ENCODE data around the gene DYNC1H1. TPM values are rescaled to one million over a fixed set of nuclear protein-coding genes. Genes with fewer than 3 reads are reported as not detected.

The DYNC1H1 gene
- total and polyA plus RNA-seq, 2 experiments from 2014 or later = 179 to 635 TPM

DNA sequence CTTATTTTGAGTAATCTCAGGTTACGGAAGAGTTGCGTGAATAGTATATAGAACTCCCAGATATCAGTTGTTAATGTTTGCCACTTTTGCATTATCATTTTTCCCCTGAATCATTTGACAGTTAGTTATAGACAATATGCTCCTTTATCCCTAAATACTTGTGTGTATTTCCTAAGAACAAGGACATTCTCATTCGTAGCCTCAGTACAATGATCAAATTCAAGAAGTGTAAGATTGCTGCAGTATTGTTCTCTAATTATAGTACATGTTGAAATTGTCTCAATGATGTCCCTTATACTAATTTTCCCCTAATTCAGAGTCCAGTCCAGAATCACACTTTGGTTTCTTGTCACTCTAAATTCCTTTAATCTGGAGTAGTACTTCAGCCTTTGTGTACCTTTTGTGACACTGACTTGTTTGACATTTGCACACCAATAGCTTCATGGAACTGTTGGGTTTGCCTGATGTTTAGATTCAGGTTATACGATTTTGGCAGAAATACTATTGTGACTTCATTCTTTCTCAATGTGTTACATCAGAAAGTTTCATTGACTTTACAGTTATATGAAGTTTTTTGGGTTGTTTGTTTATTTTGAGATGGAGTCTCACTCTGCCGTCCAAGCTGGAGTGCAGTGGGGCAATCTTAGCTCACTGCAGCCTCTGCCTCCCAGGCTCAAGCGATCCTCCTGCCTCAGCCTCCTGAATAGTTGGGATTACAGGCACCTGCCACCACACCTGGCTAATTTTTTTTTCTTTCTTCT, 13.1 kb downstream of the DYNC1H1 start (continued):
- TF ChIP-seq, protein P1, sequence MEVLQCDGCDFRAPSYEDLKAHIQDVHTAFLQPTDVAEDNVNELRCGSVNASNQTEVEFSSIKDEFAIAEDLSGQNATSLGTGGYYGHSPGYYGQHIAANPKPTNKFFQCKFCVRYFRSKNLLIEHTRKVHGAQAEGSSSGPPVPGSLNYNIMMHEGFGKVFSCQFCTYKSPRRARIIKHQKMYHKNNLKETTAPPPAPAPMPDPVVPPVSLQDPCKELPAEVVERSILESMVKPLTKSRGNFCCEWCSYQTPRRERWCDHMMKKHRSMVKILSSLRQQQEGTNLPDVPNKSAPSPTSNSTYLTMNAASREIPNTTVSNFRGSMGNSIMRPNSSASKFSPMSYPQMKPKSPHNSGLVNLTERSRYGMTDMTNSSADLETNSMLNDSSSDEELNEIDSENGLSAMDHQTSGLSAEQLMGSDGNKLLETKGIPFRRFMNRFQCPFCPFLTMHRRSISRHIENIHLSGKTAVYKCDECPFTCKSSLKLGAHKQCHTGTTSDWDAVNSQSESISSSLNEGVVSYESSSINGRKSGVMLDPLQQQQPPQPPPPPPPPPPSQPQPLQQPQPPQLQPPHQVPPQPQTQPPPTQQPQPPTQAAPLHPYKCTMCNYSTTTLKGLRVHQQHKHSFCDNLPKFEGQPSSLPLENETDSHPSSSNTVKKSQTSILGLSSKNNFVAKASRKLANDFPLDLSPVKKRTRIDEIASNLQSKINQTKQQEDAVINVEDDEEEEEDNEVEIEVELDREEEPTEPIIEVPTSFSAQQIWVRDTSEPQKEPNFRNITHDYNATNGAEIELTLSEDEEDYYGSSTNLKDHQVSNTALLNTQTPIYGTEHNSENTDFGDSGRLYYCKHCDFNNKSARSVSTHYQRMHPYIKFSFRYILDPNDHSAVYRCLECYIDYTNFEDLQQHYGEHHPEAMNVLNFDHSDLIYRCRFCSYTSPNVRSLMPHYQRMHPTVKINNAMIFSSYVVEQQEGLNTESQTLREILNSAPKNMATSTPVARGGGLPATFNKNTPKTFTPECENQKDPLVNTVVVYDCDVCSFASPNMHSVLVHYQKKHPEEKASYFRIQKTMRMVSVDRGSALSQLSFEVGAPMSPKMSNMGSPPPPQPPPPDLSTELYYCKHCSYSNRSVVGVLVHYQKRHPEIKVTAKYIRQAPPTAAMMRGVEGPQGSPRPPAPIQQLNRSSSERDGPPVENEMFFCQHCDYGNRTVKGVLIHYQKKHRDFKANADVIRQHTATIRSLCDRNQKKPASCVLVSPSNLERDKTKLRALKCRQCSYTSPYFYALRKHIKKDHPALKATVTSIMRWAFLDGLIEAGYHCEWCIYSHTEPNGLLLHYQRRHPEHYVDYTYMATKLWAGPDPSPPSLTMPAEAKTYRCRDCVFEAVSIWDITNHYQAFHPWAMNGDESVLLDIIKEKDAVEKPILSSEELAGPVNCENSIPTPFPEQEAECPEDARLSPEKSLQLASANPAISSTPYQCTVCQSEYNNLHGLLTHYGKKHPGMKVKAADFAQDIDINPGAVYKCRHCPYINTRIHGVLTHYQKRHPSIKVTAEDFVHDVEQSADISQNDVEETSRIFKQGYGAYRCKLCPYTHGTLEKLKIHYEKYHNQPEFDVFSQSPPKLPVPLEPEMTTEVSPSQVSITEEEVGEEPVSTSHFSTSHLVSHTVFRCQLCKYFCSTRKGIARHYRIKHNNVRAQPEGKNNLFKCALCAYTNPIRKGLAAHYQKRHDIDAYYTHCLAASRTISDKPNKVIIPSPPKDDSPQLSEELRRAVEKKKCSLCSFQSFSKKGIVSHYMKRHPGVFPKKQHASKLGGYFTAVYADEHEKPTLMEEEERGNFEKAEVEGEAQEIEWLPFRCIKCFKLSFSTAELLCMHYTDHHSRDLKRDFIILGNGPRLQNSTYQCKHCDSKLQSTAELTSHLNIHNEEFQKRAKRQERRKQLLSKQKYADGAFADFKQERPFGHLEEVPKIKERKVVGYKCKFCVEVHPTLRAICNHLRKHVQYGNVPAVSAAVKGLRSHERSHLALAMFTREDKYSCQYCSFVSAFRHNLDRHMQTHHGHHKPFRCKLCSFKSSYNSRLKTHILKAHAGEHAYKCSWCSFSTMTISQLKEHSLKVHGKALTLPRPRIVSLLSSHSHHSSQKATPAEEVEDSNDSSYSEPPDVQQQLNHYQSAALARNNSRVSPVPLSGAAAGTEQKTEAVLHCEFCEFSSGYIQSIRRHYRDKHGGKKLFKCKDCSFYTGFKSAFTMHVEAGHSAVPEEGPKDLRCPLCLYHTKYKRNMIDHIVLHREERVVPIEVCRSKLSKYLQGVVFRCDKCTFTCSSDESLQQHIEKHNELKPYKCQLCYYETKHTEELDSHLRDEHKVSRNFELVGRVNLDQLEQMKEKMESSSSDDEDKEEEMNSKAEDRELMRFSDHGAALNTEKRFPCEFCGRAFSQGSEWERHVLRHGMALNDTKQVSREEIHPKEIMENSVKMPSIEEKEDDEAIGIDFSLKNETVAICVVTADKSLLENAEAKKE (CRISPR knock-in tag; IDR thresholded peaks at IDR 0.05) = no peak
- TF ChIP-seq NANOG (IDR thresholded peaks at IDR 0.05; ENCODE audit: borderline replicate concordance) (no peak), ZNF331 (CRISPR knock-in tag; IDR thresholded peaks at IDR 0.05; ENCODE audit: low read depth) (no peak), JUNB (IDR thresholded peaks at IDR 0.05; ENCODE audit: unreplicated experiment) (no peak), ZNF114 (CRISPR knock-in tag; IDR thresholded peaks at IDR 0.05) (no peak), EZH2phosphoT487 (IDR thresholded peaks at IDR 0.05; ENCODE audit: unreplicated experiment) (no peak), EZH2 (IDR thresholded peaks at IDR 0.05; ENCODE audit: low read depth, unreplicated experiment) (no peak), CREB1 (CRISPR knock-in tag; IDR thresholded peaks at IDR 0.05; ENCODE audit: low read depth) (no peak), STAT1 (IDR thresholded peaks at IDR 0.05; ENCODE audit: unreplicated experiment) (no peak), POLR2AphosphoS5 (IDR thresholded peaks at IDR 0.05; ENCODE audit: low read depth) (no peak)
- TF ChIP-seq, protein P2, sequence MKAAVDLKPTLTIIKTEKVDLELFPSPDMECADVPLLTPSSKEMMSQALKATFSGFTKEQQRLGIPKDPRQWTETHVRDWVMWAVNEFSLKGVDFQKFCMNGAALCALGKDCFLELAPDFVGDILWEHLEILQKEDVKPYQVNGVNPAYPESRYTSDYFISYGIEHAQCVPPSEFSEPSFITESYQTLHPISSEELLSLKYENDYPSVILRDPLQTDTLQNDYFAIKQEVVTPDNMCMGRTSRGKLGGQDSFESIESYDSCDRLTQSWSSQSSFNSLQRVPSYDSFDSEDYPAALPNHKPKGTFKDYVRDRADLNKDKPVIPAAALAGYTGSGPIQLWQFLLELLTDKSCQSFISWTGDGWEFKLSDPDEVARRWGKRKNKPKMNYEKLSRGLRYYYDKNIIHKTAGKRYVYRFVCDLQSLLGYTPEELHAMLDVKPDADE (IDR thresholded peaks at IDR 0.05) = no peak
- TF ChIP-seq, protein P3, sequence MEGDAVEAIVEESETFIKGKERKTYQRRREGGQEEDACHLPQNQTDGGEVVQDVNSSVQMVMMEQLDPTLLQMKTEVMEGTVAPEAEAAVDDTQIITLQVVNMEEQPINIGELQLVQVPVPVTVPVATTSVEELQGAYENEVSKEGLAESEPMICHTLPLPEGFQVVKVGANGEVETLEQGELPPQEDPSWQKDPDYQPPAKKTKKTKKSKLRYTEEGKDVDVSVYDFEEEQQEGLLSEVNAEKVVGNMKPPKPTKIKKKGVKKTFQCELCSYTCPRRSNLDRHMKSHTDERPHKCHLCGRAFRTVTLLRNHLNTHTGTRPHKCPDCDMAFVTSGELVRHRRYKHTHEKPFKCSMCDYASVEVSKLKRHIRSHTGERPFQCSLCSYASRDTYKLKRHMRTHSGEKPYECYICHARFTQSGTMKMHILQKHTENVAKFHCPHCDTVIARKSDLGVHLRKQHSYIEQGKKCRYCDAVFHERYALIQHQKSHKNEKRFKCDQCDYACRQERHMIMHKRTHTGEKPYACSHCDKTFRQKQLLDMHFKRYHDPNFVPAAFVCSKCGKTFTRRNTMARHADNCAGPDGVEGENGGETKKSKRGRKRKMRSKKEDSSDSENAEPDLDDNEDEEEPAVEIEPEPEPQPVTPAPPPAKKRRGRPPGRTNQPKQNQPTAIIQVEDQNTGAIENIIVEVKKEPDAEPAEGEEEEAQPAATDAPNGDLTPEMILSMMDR (conservative IDR thresholded peaks at IDR 0.05; ENCODE audit: low read depth in 2 of 2) = no peak
